CD14-positive monocyte (primary cell): Measurements from ENCODE around the gene SIGLEC1. TPM values are rescaled to one million over a fixed set of nuclear protein-coding genes. Genes with fewer than 3 reads are reported as not detected.
A peak's percentile ranks its signal among the peaks of the same experiment; 100 is the strongest.

Experiments
- DNase-seq, 3 donors: peaks; one replicate each; pipeline ENCODE4 v3.0.0-alpha.2; 2011 to 2022
- H2AFZ ChIP-seq: 2 replicates; pipeline ENCODE4 v1.6.0; 2012; ENCODE audit warnings: mild to moderate bottlenecking, low read depth, low read length, inconsistent platforms; ENCODE audit not compliant: insufficient read depth, poor library complexity, severe bottlenecking
- H3K27ac ChIP-seq, 2 donors: 1 replicate in 1 of 2; 2 replicates in 1 of 2; pipeline ENCODE4 v1.5.1; 2012 to 2013; ENCODE audit warnings: low read length in 2 of 2, control low read depth in 1 of 2, inconsistent platforms in 1 of 2, low read depth in 1 of 2, mild to moderate bottlenecking in 1 of 2
- H3K27me3 ChIP-seq, 2 donors: one replicate each; pipeline versions ENCODE4 v1.6.0 to v1.6.1; 2011 to 2013; ENCODE audit warnings: low read length in 2 of 2; ENCODE audit not compliant: control insufficient read depth in 2 of 2, insufficient read depth in 2 of 2
- H3K36me3 ChIP-seq, 2 donors: replicated peaks in 1 of 2; 1 replicate in 1 of 2; 2 replicates in 1 of 2; pipeline versions ENCODE4 v1.5.1 to v1.6.1; 2012 to 2013; ENCODE audit warnings: low read length in 2 of 2, control low read depth in 1 of 2, inconsistent platforms in 1 of 2, mild to moderate bottlenecking in 1 of 2; ENCODE audit not compliant: insufficient read depth in 2 of 2, control insufficient read depth in 1 of 2
- H3K4me1 ChIP-seq, 2 donors: 1 replicate in 1 of 2; 2 replicates in 1 of 2; pipeline versions ENCODE4 v1.5.1 to v1.6.1; 2012 to 2013; ENCODE audit warnings: low read length in 2 of 2, control low read depth in 1 of 2, inconsistent platforms in 1 of 2, mild to moderate bottlenecking in 1 of 2, moderate library complexity in 1 of 2; ENCODE audit not compliant: insufficient read depth in 2 of 2, control insufficient read depth in 1 of 2
- H3K4me2 ChIP-seq: replicated peaks from 2 replicates; pipeline ENCODE3; 2012; ENCODE audit warnings: low read length, moderate library complexity, mild to moderate bottlenecking; ENCODE audit not compliant: poor library complexity, severe bottlenecking; ENCODE audit errors: extremely low read depth
- H3K4me3 ChIP-seq, 3 experiments: fragments of 200-600 bp in 1 of 3; sonication (generic) in 1 of 3; replicated peaks in 1 of 3; 1 replicate in 2 of 3; 2 replicates in 1 of 3; pipeline ENCODE4 v1.5.1; 2011 to 2013; ENCODE audit warnings: low read length in 3 of 3, mild to moderate bottlenecking in 3 of 3, control low read depth in 2 of 3, low read depth in 2 of 3, inconsistent platforms in 1 of 3, moderate library complexity in 1 of 3
- H3K79me2 ChIP-seq: 2 replicates; pipeline ENCODE4 v1.6.0; 2012; ENCODE audit warnings: mild to moderate bottlenecking, control low read depth, inconsistent platforms, low read length, moderate library complexity; ENCODE audit not compliant: insufficient read depth
- H3K9ac ChIP-seq: 2 replicates; pipeline ENCODE4 v1.6.0; 2017; ENCODE audit warnings: low read length, mild to moderate bottlenecking; ENCODE audit not compliant: insufficient read depth, poor library complexity, severe bottlenecking
- H3K9me3 ChIP-seq, 2 donors: replicated peaks in 1 of 2; 1 replicate in 1 of 2; 2 replicates in 1 of 2; pipeline versions ENCODE4 v1.5.1 to v1.6.1; 2012 to 2013; ENCODE audit warnings: low read length in 2 of 2, control low read depth in 1 of 2; ENCODE audit not compliant: control insufficient read depth in 1 of 2, insufficient read depth in 1 of 2
- H4K20me1 ChIP-seq: 2 replicates; pipeline ENCODE4 v1.6.0; 2012; ENCODE audit warnings: mild to moderate bottlenecking, low read length, control low read depth, moderate library complexity; ENCODE audit not compliant: insufficient read depth
- H3K27ac Mint-ChIP-seq, 7 donors: one replicate each; pipeline ENCODE4 v1.8.0; 2020; ENCODE audit warnings: mild to moderate bottlenecking in 7 of 7, mixed read lengths in 7 of 7, moderate library complexity in 6 of 7, inconsistent platforms in 2 of 7
- H3K27me3 Mint-ChIP-seq, 3 donors: one replicate each; pipeline ENCODE4 v1.8.0; 2021 to 2022; ENCODE audit warnings: low read depth in 3 of 3, mild to moderate bottlenecking in 3 of 3, mixed read lengths in 3 of 3, moderate library complexity in 3 of 3, inconsistent platforms in 1 of 3
- H3K36me3 Mint-ChIP-seq, 2 donors: one replicate each; pipeline ENCODE4 v1.8.0; 2020; ENCODE audit warnings: mixed read lengths in 2 of 2, inconsistent platforms in 1 of 2, mild to moderate bottlenecking in 1 of 2
- H3K4me1 Mint-ChIP-seq: one replicate; pipeline ENCODE4 v1.8.0; 2020; ENCODE audit warnings: mild to moderate bottlenecking, mixed read lengths
- H3K4me3 Mint-ChIP-seq, 2 donors: one replicate each; pipeline ENCODE4 v1.8.0; 2020; ENCODE audit warnings: mild to moderate bottlenecking in 2 of 2, mixed read lengths in 2 of 2, moderate library complexity in 1 of 2
- H3K9me3 Mint-ChIP-seq, 7 donors: one replicate each; pipeline ENCODE4 v1.8.0; 2020 to 2022; ENCODE audit warnings: mixed read lengths in 7 of 7, mild to moderate bottlenecking in 6 of 7, moderate library complexity in 6 of 7, inconsistent platforms in 2 of 7
- CTCF ChIP-seq: fragments of 200-600 bp; IDR thresholded peaks from one replicate; pipeline ENCODE4 v1.8.0; 2022; ENCODE audit warnings: antibody characterized with exemption, mild to moderate bottlenecking
- WGBS: methylation state at CpG from one replicate; pipeline ENCODE4 v1.1.5; 2013; ENCODE audit warnings: missing lambda C conversion rate; ENCODE audit not compliant: insufficient coverage; 5-methylcytosine and 5-hydroxymethylcytosine counted together
- intact Hi-C, 2 donors: fragments of 100-400 bp; cut with micrococcal nuclease; formaldehyde crosslinking; loops; one replicate each; pipeline versions ENCODE4 v1.15.0 to v1.15.1; 2023
- polyA plus RNA-seq, 3 donors: library from polyadenylated mRNA; depleted of rRNA in 1 of 3; unstranded in 2 of 3; stranded (reverse) in 1 of 3; fragments of 300-500 nt in 2 of 3; fragments of >200 nt in 1 of 3; fragmentation: Illumina TruSeq in 2 of 3; gene quantifications; 1 replicate in 2 of 3; 2 replicates in 1 of 3; pipeline ENCODE4 v1.2.3, GENCODE V29; 2012 to 2021

The SIGLEC1 gene
- polyA plus RNA-seq, 3 donors: 1.6 to 23.5 (median 2.5) TPM

GRCh38 chr20:3719046-3719445 is 6.6 kb upstream of the SIGLEC1 start:
- no peaks in the 10 kb centered on the region for H3K27me3 ChIP-seq
- Mint-ChIP-seq H3K36me3 (no peaks in the 10 kb centered on the region), H3K27me3 (peaks cover 0 to 10% (median 9%) of the 10 kb centered on the region in 3 donors), H3K27ac (no peak overlapping the region), H3K9me3 (peaks cover 0 to 3% (median 0%) of the 10 kb centered on the region in 7 donors), H3K4me3 (no peak overlapping the region), H3K4me1 (peaks cover 13% of the 10 kb centered on the region)
- no peak overlapping the region for H3K4me3 ChIP-seq
- no peaks in the 10 kb centered on the region for H3K36me3 ChIP-seq
- no peaks in the 10 kb centered on the region for H3K9me3 ChIP-seq
- H3K79me2 ChIP-seq: no peaks in the 10 kb centered on the region
- no peak overlapping the region for H2AFZ ChIP-seq
- no peak overlapping the region for H3K27ac ChIP-seq
- 100% methylated on average over 2 of the region's 4 CpGs for WGBS
- H4K20me1 ChIP-seq: no peaks in the 10 kb centered on the region
- no peak overlapping the region for H3K9ac ChIP-seq
- no peak for DNase-seq
- no peak overlapping the region for H3K4me2 ChIP-seq
- intact Hi-C loops: no loop called here
- H3K4me1 ChIP-seq: peaks cover 9 to 10% of the 10 kb centered on the region in 2 donors
- TF ChIP-seq CTCF: no peak

- H3K27ac ChIP-seq: no peak overlapping the region
- H3K9ac ChIP-seq: no peak overlapping the region
- no peaks in the 10 kb centered on the region for H4K20me1 ChIP-seq
- H3K27me3 Mint-ChIP-seq: peaks cover 0 to 7% (median 5%) of the 10 kb centered on the region in 3 donors
- DNase-seq: no peak
- H3K4me3 ChIP-seq: no peak overlapping the region
- H3K4me1 Mint-ChIP-seq: peaks cover 37% of the 10 kb centered on the region
- peak overlapping the region in 1 of 7 donors; percentile 12 for H3K27ac Mint-ChIP-seq
- H3K36me3 Mint-ChIP-seq: no peaks in the 10 kb centered on the region
- H3K4me1 ChIP-seq: peaks cover 36 to 37% of the 10 kb centered on the region in 2 donors
- WGBS: 100% methylated on average over 1 of the region's 4 CpGs
- H3K9me3 ChIP-seq: no peaks in the 10 kb centered on the region
- intact Hi-C loops: no loop called here
- peak; percentile 38 for TF ChIP-seq CTCF
- H3K27me3 ChIP-seq: no peaks in the 10 kb centered on the region
- no peak overlapping the region for H3K4me3 Mint-ChIP-seq
- no peak overlapping the region for H2AFZ ChIP-seq
- no peaks in the 10 kb centered on the region for H3K36me3 ChIP-seq
- H3K9me3 Mint-ChIP-seq: peaks cover 0 to 3% (median 0%) of the 10 kb centered on the region in 7 donors
- no peak overlapping the region for H3K4me2 ChIP-seq
- no peaks in the 10 kb centered on the region for H3K79me2 ChIP-seq
These were observed 3.9 kb upstream of the SIGLEC1 start for GRCh38 chr20:3716195-3716834.
